RCC 7860 (cell line): ENCODE measurements around the gene CDH26.

Source experiments
- DNase-seq: peaks from one replicate; pipeline ENCODE4 v3.0.0-alpha.2; 2015; ENCODE audit warnings: low spot score
- FAIRE-seq: peaks from 2 replicates; lab custom pipeline; 2012; peaks lifted over from hg19 to GRCh38; lab: Jason Lieb, UNC

CDH26 gene

DNA sequence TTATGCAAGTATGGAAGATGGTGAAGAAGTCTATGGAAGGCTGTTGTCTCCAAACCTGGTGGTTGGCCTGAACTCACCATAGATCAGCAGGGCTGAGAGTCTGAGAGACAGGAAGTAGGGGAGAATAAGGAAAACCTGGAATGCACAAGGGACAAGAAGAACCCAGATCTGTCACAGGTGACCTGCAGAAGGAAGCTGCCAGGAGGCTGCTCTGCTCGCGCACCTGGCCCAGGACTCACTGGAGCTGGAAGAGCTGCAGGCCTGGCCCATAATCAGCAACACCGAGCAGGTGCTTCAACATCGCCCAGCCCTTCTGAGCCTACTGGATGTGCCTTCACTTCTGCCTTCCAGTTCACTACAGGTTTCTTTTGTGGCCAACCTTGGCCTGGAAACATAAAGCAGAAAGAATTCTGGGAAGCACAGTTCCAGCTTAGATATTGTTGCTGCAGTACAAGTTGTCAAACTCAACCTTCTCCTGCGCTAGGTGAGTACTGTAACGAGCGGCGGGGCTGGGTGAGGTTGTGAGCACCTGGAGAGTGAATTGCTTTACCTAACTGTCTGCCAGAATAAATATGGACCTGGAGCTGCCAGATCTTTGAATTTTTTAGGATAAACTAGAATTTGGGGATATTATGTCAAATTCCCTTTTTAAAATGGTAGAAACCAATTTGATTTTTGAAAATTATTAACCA lies 82.4 kb downstream of the CDH26 start:
- no peak for DNase-seq
- FAIRE-seq: no peak

GRCh38 chr20:60041436-60042165 lies 83.4 kb downstream of the CDH26 start:
- peak; percentile 84 for DNase-seq

DNA sequence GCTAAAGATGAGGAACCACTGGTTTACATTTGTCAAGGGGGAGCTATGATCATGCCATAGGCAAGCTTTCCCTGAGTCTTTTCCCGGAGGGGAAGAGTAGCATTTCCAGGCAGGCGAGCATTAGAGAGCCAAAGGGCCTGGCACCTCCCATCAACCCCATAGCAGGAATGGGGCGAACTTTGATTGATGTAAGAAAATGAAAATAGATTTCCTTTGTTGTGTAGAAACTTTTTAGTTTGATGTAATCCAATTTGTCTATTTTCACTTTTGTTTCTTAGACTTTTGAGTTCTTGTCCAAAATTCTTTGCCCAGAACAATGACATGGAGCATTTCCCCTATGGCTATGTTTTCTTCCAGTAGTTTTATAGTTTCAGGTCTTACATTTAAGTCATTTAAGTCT lies 85.2 kb downstream of the CDH26 start:
- DNase-seq (no peak), FAIRE-seq (no peak)

More at GRCh38 chr20:60041436-60042165, 83.4 kb downstream of the CDH26 start:
- peak; percentile 78 for FAIRE-seq

- FAIRE-seq: no peak
- no peak for DNase-seq
Observed at GRCh38 chr20:60046011-60046413, 87.8 kb downstream of the CDH26 start.

GRCh38 chr20:60046436-60046835 lies 88.2 kb downstream of the CDH26 start:
- DNase-seq: no peak
- FAIRE-seq: no peak

- DNase-seq (no peak), FAIRE-seq (no peak)
Observed at GRCh38 chr20:60046860-60047259, 88.6 kb downstream of the CDH26 start.

DNA sequence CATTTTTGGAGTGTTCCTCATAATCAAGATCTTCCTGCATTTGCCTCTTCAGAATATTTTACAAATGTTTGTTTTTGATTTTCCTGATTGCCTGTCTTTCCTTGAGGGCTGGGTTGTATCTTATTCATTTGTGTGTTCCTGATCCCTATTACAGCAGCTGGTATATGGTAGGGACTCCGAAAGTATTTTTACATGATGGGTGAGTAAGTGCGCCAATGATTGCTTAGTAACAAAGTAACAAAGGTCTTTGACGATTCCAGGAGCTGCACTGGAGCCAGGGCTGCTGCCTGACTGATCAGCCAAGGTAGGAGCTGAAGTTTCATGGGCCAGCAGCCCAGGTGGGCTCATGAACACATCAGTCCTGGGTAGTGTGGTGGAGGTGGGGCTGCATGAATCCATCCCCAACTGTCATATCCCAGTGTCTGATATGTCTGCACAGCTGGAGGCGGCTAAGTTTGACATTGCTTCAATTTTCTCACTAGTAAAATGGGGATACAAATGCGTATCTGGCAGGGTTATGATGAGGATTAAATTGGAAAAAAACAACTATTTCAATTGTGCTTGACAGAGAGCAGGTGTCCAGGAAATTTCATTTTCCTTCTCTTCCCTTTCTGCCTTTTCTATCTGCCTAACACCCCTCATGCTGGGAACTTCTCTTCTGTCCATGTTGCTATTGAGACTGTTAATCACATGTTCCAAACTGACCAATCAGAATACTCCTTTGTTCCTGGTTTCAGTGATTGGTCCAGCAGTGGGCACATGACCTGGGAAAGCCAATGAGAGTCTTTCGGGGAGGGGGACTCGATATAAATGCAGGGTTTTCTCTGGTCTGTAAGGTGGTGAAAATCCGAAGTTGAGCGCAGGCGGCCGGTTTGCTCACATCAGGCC lies 90.7 kb downstream of the CDH26 start:
- no peak for DNase-seq
- no peak for FAIRE-seq

DNA sequence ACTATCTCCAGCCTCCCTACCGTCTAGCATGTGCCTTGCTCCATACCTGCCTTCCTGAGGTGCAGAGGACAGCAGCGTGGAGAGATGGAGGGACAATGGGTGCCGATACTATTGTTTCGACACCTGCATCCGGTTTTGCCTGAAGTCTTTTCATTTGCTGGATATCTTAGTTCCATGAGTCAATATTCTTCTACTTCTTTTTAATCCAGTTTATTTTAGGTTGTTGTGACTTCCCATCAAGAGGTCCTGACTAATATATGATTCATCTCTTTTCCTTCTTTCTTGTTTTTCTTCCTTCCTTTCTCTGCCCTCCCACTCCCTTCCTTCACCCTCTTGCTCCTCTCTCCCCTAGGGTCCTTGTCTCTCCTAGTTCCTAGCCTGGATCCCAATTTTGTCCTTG lies 91.4 kb downstream of the CDH26 start:
- DNase-seq (no peak), FAIRE-seq (no peak)

DNA sequence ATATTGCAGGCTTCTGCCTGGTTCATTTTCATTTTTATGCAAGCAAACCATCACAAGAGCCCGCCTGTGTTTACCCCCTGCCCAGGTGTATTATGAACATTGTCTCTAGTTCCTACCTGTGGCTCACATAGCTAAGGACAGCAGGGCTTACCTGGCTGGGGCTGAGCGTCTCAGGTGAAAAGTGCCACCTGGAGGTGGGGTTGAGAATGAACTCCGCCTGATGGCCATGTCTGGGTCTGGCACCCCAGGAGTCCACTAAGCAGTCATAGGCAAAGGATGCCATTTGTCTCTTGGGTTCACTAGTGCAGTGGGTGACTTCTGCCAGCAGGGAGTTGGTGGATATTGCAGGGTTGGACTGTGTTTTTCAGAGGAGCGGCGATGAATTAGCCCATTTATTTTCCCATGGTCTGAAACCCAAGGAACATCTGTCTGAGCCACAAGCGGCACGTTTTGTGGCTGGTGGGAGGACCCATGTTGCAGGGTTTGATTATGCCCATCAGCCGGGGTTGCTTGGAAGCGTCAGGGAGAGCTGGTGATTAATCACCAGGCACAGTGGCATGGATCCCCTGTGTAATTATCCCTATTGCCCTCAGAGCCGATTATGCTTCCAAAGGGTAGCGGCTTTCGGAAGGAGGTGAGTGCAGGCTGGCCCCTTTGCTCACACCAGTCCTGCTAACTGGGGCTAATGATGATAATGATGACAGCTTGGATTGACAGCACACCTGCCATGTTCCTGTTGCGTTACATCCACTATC lies 92.1 kb downstream of the CDH26 start:
- FAIRE-seq (no peak), DNase-seq (no peak)

- FAIRE-seq (no peak), DNase-seq (no peak)
Observed at GRCh38 chr20:60051911-60052310, 93.7 kb downstream of the CDH26 start.

DNA sequence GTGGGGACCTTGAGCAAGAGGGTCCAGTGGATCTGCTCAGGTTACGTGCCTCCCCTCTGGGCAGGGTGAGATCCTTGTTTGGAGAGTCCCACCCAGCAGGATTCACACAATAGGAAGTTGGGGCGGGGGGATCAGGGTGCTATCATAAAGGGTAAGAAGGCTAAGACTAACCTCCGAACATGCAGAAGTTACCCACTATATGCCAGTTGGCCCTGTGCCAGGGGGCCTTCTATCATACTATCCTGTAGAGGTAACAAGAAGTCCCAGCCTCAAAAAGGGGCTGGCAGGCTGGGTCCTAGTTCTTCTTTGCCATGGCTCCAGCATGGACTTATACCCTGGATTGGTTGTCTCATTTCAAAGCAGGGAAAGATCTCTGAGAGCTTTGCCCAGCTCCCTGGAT lies 94.1 kb downstream of the CDH26 start:
- no peak for FAIRE-seq

DNA sequence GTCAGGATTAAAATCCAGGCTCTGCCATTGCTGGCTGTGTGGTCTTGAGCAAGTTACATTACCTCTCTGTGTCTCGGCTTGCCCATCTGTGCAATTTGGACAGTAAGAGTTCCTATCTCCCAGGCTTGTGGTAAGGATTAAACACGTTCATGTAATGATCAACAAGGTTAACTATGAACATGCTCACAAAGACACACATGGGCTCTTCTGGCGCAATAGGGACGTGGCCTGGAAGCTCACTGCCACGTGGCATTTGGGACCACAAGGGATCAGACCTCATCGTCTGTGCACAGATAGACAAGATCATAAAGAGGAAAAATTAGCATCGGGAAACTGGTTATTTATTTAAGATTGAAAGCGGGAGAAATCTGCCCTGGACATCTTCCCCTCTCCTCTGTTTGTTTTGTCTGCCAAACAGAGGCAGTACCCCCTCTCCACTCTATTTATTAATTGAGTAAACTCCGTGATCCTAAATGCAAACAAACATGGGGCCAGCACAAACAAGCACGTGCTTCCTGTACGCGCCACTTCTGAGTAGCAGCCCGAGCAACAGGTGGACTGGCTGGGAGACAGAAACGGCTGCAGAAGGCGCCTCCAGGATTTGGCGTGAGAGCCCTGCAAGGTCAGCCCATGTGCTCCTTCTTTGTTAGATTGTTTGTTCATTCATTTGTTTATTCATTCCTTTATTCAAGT lies 95.0 kb downstream of the CDH26 start:
- no peak for DNase-seq
- FAIRE-seq: no peak

More for the DNA sequence above, 94.1 kb downstream of the CDH26 start:
- no peak for DNase-seq

DNA sequence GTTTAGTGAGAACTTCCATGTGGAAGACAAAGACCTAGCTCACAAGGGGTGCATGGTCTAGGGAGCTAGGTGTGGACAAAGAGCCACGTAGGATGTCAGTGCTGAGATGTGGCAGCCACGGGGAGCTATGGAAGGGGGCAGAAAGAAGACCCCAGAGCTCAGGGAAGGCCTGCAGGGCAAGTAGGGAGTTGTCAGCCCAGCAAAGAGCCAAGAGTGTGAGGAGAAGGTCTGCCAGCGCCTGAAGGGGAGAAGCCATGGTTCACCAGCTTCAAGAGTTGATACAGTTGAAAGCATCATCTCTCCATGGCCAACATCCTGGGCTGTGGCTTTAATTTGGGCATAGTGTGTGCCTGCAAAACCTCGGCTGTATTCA lies 95.6 kb downstream of the CDH26 start:
- DNase-seq (no peak), FAIRE-seq (no peak)

GRCh38 chr20:60054716-60055634 lies 96.8 kb downstream of the CDH26 start:
- FAIRE-seq (no peak), DNase-seq (no peak)

DNA sequence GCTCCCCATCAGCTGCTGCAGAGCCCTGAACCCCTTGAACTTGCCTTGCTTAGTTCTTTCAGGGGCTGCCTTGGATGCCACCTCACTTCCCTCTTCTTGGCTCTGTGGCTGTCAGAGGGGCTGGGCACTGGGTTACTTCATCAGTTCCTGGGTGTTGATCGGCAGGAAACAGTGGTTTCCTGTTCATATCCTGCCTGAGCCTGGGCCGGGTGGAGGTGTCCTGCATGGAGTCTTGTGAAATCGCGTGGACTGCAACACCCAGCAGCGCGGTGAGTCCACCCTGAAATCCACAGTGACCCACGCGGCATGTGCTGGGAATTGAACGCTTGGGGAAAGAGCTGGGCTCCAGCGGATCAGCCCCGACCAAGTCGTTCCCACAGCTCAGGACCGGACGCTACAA lies 97.5 kb downstream of the CDH26 start:
- FAIRE-seq (no peak), DNase-seq (no peak)

DNA sequence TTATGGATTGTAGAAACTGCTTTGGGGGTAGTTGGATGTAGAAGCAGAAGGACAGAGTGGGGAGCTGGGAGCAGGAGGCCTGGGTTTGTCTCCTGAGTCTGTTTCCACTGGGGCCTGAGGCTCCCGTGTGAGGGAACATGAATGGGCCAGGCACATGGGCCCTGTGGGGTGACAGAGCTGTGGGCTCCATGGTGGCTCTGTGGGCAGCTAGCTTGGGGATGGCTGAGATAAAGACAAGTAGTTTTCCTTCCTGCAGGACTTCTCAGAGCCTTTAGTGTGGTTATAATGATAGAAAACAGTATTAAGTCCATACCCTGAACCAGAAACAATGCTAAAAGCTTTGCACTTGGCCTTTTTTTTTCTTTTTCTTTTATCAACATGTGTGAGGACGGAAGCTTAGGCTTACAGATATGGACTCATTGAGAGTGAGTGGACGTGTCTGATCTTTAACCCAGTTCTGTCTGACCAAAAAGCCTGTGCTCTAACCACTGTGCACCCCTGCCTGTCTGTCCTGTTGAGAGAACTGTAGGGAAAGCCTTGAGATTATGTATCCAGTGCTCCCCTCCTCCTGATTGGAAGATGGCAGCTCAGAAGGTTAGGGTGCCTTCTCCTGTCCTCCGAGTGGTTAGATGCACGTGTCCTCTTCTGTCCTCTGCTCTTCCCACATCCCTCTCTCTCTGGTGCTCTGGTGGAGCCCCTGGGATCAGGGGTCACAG lies 98.3 kb downstream of the CDH26 start:
- DNase-seq (no peak), FAIRE-seq (no peak)

DNA sequence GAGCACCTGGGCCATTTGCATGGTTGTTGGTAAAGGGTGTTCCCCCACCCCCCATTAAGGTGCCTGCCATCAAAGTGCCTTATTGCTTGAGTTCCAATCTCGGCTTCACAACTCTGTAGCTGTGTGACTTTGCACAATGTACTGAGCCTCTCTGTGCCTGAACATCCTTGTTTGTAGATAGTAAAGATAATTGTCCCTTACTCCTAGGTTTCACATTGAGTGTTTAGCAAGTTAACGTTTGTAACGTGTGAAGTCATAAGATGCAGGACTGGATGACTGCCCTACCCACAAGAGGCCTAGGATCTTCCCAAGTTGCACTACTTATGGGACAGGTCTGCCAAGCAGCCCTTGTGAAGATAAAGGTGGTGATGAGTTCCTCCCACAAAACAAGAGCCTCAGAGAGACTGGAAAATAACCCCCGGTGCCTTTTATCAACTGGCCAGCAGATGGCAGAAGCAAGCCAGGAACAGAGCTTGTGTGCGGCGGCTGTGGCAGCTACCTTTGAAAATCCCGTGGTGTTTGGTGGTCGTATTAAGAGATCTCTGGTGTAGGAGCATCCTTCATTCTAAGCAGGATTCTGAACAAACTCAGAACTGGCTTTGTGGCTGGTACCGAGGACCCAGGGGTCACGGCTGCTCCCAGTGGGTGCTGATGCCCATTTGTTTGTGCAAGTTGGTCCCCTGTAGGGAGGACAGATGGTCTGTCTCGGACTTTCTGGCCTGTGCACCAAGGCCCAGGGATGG lies 99.1 kb downstream of the CDH26 start:
- DNase-seq (peak; percentile 49), FAIRE-seq (no peak)
